SH-SY5Y (cell line): ENCODE results near the gene STK4.

Source experiments
- GATA2 ChIP-seq: IDR thresholded peaks from 2 replicates; pipeline ENCODE4 v1.6.1; 2011; ENCODE audit warnings: mild to moderate bottlenecking, low read depth, low read length
- GATA3 ChIP-seq: IDR thresholded peaks from 2 replicates; pipeline ENCODE4 v1.6.1; 2011; ENCODE audit warnings: low read depth, mild to moderate bottlenecking, low read length, moderate library complexity

DNA sequence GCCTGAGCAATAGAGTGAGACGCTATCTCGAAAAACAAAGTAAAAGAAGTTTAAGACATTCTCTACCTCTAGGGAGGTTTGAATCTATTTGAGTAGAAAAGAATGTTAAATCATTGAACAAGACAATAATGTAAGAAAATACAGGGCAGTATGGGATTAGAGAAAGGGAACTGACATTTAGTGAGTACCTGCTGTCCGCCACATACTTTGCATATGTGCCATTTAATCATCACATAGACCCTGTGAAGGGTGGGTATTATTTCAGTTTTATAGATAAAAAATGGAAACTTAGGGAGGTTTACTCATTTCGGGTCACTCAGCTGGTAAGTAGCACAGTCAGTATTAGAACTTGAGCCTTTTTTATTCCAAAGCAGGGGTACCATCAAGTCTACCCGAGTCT lies 31.4 kb downstream of the STK4 start:
- TF ChIP-seq GATA2: no peak
- TF ChIP-seq GATA3: no peak
